Neural progenitor cell (in vitro differentiated cells): Measurements from ENCODE around the gene ASIC2. TPM values are rescaled to one million over a fixed set of nuclear protein-coding genes. Genes with fewer than 3 reads are reported as not detected.

Experiments used
- DNase-seq: peaks from one replicate; pipeline ENCODE4 v3.0.0-alpha.2; 2016; ENCODE audit warnings: low spot score
- H2AFZ ChIP-seq: fragments of 200-600 bp; sonication (generic); replicated peaks from 2 replicates; pipeline ENCODE4 v1.6.1; 2016; ENCODE audit warnings: antibody characterized with exemption
- H3F3A ChIP-seq: fragments of 200-600 bp; sonication (generic); 2 replicates; pipeline ENCODE4 v1.6.1; 2016; ENCODE audit warnings: antibody characterized with exemption, low read depth
- H3K27ac ChIP-seq: fragments of 200-600 bp; sonication (generic); 2 replicates; pipeline ENCODE4 v1.5.1; 2016; ENCODE audit warnings: mild to moderate bottlenecking
- H3K27me3 ChIP-seq: fragments of 200-600 bp; sonication (generic); 2 replicates; pipeline ENCODE4 v1.6.1; 2016; ENCODE audit warnings: mild to moderate bottlenecking, moderate library complexity
- H3K36me3 ChIP-seq: fragments of 200-600 bp; sonication (generic); 2 replicates; pipeline ENCODE4 v1.5.1; 2016
- H3K4me1 ChIP-seq: fragments of 200-600 bp; sonication (generic); 2 replicates; pipeline ENCODE4 v1.6.1; 2016; ENCODE audit warnings: mixed run types
- H3K4me2 ChIP-seq: fragments of 200-600 bp; sonication (generic); 2 replicates; pipeline ENCODE4 v1.6.1; 2016
- H3K4me3 ChIP-seq: fragments of 200-600 bp; sonication (generic); 2 replicates; pipeline ENCODE4 v1.5.1; 2016
- H3K79me2 ChIP-seq: fragments of 200-600 bp; sonication (generic); 2 replicates; pipeline ENCODE4 v1.6.1; 2016; ENCODE audit warnings: low read depth
- H3K9ac ChIP-seq: fragments of 200-600 bp; sonication (generic); 2 replicates; pipeline ENCODE4 v1.6.1; 2016
- H3K9me3 ChIP-seq: fragments of 200-600 bp; sonication (generic); 2 replicates; pipeline ENCODE4 v1.5.1; 2016; ENCODE audit warnings: low read depth
- H4K20me1 ChIP-seq: fragments of 200-600 bp; sonication (generic); 2 replicates; pipeline ENCODE4 v1.6.1; 2016; ENCODE audit warnings: low read depth
- H3K27ac Mint-ChIP-seq: 3 replicates; pipeline ENCODE4 v1.8.0; 2021; ENCODE audit warnings: mixed read lengths
- H3K27me3 Mint-ChIP-seq: 2 replicates; pipeline ENCODE4 v1.8.0; 2022; ENCODE audit warnings: low read depth, mild to moderate bottlenecking, inconsistent platforms, moderate library complexity, mixed read lengths; ENCODE audit not compliant: insufficient read depth
- H3K36me3 Mint-ChIP-seq: 3 replicates; pipeline ENCODE4 v1.8.0; 2021; ENCODE audit warnings: mixed read lengths
- H3K4me1 Mint-ChIP-seq: 3 replicates; pipeline ENCODE4 v1.8.0; 2021; ENCODE audit warnings: mixed read lengths
- H3K4me3 Mint-ChIP-seq: 3 replicates; pipeline ENCODE4 v1.8.0; 2021; ENCODE audit warnings: mild to moderate bottlenecking, moderate library complexity, mixed read lengths
- H3K9me3 Mint-ChIP-seq: 3 replicates; pipeline ENCODE4 v1.8.0; 2020; ENCODE audit warnings: mixed read lengths
- EZH2 ChIP-seq: fragments of 200-600 bp; sonication (generic); IDR thresholded peaks from 2 replicates; pipeline ENCODE4 v1.6.1; 2017; ENCODE audit warnings: antibody characterized with exemption, mild to moderate bottlenecking, moderate library complexity
- EZH2phosphoT487 ChIP-seq: fragments of 200-600 bp; sonication (generic); IDR thresholded peaks from 2 replicates; pipeline ENCODE4 v1.6.1; 2017; ENCODE audit warnings: antibody characterized with exemption
- total RNA-seq: library from RNA; depleted of rRNA; stranded (reverse); fragments of >200 nt; gene quantifications from 2 replicates; pipeline ENCODE4 v1.2.3, GENCODE V29; 2015; ENCODE audit warnings: low replicate concordance
- TF ChIP-seq, protein P1 (sequence below): fragments of 200-600 bp; sonication (generic); IDR thresholded peaks from 2 replicates; pipeline ENCODE4 v1.5.1; 2017; ENCODE audit warnings: antibody characterized with exemption, mild to moderate bottlenecking

Gene ASIC2
- total RNA-seq, 1 donor from 2014 or later: 2.3 TPM

DNA sequence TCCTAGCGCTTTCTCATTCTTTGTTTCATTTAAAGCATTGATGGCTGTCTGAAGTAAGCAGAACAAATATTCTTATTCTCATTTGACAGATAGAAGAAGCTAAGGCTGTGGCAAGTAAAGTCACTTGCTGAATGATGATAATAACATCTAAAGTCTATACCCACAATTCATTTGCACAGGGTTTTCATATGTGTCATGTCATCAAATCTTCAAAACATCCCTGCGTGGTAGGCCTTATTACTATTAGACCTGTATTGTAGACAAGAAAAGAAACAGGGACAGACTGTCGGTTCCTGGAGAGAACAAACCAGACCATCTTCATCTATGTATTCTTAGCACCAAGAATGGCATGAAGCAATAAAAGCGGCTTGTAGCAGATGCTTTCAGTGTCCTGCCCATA, 85.9 kb downstream of the ASIC2 start:
- peaks cover 12% of the 10 kb centered on the region for H3K4me1 ChIP-seq
- H2AFZ ChIP-seq: no peak overlapping the region
- H3K9ac ChIP-seq: no peak overlapping the region
- no peaks in the 10 kb centered on the region for H4K20me1 ChIP-seq
- H3K27ac ChIP-seq: no peak overlapping the region
- no peaks in the 10 kb centered on the region for H3K79me2 ChIP-seq
- no peak overlapping the region for H3K4me2 ChIP-seq
- no peak overlapping the region for H3K4me3 Mint-ChIP-seq
- no peaks in the 10 kb centered on the region for H3K36me3 Mint-ChIP-seq
- no peaks in the 10 kb centered on the region for H3K36me3 ChIP-seq
- H3F3A ChIP-seq: peaks cover 6% of the 10 kb centered on the region
- no peak overlapping the region for H3K27ac Mint-ChIP-seq
- no peak for DNase-seq
- peaks cover 16% of the 10 kb centered on the region for H3K27me3 ChIP-seq
- peaks cover 2% of the 10 kb centered on the region for H3K9me3 Mint-ChIP-seq
- H3K9me3 ChIP-seq: no peaks in the 10 kb centered on the region
- H3K27me3 Mint-ChIP-seq: peaks cover 4% of the 10 kb centered on the region
- TF ChIP-seq, protein P1, sequence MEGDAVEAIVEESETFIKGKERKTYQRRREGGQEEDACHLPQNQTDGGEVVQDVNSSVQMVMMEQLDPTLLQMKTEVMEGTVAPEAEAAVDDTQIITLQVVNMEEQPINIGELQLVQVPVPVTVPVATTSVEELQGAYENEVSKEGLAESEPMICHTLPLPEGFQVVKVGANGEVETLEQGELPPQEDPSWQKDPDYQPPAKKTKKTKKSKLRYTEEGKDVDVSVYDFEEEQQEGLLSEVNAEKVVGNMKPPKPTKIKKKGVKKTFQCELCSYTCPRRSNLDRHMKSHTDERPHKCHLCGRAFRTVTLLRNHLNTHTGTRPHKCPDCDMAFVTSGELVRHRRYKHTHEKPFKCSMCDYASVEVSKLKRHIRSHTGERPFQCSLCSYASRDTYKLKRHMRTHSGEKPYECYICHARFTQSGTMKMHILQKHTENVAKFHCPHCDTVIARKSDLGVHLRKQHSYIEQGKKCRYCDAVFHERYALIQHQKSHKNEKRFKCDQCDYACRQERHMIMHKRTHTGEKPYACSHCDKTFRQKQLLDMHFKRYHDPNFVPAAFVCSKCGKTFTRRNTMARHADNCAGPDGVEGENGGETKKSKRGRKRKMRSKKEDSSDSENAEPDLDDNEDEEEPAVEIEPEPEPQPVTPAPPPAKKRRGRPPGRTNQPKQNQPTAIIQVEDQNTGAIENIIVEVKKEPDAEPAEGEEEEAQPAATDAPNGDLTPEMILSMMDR: no peak
- no peak for TF ChIP-seq EZH2
- H3K4me1 Mint-ChIP-seq: peaks cover 3% of the 10 kb centered on the region
- H3K4me3 ChIP-seq: no peak overlapping the region

GRCh38 chr17:33205552-33205951, 87.5 kb downstream of the ASIC2 start:
- H3K27ac ChIP-seq: no peak overlapping the region
- H3K27me3 Mint-ChIP-seq: peaks cover 6% of the 10 kb centered on the region
- H3K27ac Mint-ChIP-seq: no peak overlapping the region
- H3K4me3 Mint-ChIP-seq: no peak overlapping the region
- H4K20me1 ChIP-seq: no peaks in the 10 kb centered on the region
- H3K4me2 ChIP-seq: no peak overlapping the region
- no peaks in the 10 kb centered on the region for H3K36me3 Mint-ChIP-seq
- H3K4me3 ChIP-seq: no peak overlapping the region
- peaks cover 23% of the 10 kb centered on the region for H3K27me3 ChIP-seq
- H3F3A ChIP-seq: peaks cover under 1% of the 10 kb centered on the region
- no peak overlapping the region for H3K9ac ChIP-seq
- no peaks in the 10 kb centered on the region for H3K36me3 ChIP-seq
- no peak for DNase-seq
- no peak overlapping the region for H2AFZ ChIP-seq
- peaks cover 6% of the 10 kb centered on the region for H3K4me1 ChIP-seq
- H3K9me3 Mint-ChIP-seq: no peaks in the 10 kb centered on the region
- peaks cover 5% of the 10 kb centered on the region for H3K4me1 Mint-ChIP-seq
- no peaks in the 10 kb centered on the region for H3K79me2 ChIP-seq
- no peaks in the 10 kb centered on the region for H3K9me3 ChIP-seq
- no peak for TF ChIP-seq EZH2
- no peak for TF ChIP-seq EZH2phosphoT487
- TF ChIP-seq, protein P1: no peak

- Histone ChIP-seq H4K20me1 (no peaks in the 10 kb centered on the region), H3K27ac (no peak overlapping the region), H3K4me2 (no peak overlapping the region), H3K79me2 (no peaks in the 10 kb centered on the region), H3K36me3 (no peaks in the 10 kb centered on the region), H3K9me3 (no peaks in the 10 kb centered on the region), H3K27me3 (peaks cover 31% of the 10 kb centered on the region), H3K4me3 (no peak overlapping the region), H3K4me1 (no peaks in the 10 kb centered on the region), H3F3A (no peaks in the 10 kb centered on the region), H2AFZ (no peak overlapping the region), H3K9ac (no peak overlapping the region)
- H3K27me3 Mint-ChIP-seq: peaks cover 6% of the 10 kb centered on the region
- H3K4me1 Mint-ChIP-seq: peaks cover 3% of the 10 kb centered on the region
- no peaks in the 10 kb centered on the region for H3K36me3 Mint-ChIP-seq
- H3K27ac Mint-ChIP-seq: no peak overlapping the region
- TF ChIP-seq, protein P1: no peak
- TF ChIP-seq EZH2phosphoT487 (no peak), EZH2 (no peak)
- no peak overlapping the region for H3K4me3 Mint-ChIP-seq
- no peaks in the 10 kb centered on the region for H3K9me3 Mint-ChIP-seq
- DNase-seq: no peak
Observed at GRCh38 chr17:33204701-33205100, 88.4 kb downstream of the ASIC2 start.
